Smooth muscle cell (in vitro differentiated cells): ENCODE results near the gene BPNT1. TPM values are rescaled to one million over a fixed set of nuclear protein-coding genes. Genes with fewer than 3 reads are reported as not detected.

Experiments used
- DNase-seq: peaks from one replicate; lab custom pipeline; 2025; ENCODE audit not compliant: unreplicated experiment; lab: John Stamatoyannopoulos, UW
- H2AFZ ChIP-seq: fragments of 200-600 bp; sonication (generic); 2 replicates; pipeline ENCODE4 v1.6.0; 2016; ENCODE audit warnings: antibody characterized with exemption, low read depth, mild to moderate bottlenecking
- H3F3A ChIP-seq: fragments of 200-600 bp; sonication (generic); 2 replicates; pipeline ENCODE4 v1.6.0; 2017; ENCODE audit warnings: antibody characterized with exemption, low read depth
- H3K27ac ChIP-seq: fragments of 200-600 bp; sonication (generic); 2 replicates; pipeline ENCODE4 v1.5.1; 2016; ENCODE audit warnings: low read depth, mild to moderate bottlenecking
- H3K27me3 ChIP-seq: fragments of 200-600 bp; sonication (generic); 2 replicates; pipeline ENCODE4 v1.6.1; 2016; ENCODE audit warnings: low read depth, mild to moderate bottlenecking
- H3K36me3 ChIP-seq: fragments of 200-600 bp; sonication (generic); 2 replicates; pipeline ENCODE4 v1.5.1; 2016; ENCODE audit warnings: low read depth
- H3K4me1 ChIP-seq: fragments of 200-600 bp; sonication (generic); 2 replicates; pipeline ENCODE4 v1.5.1; 2016; ENCODE audit warnings: low read depth
- H3K4me2 ChIP-seq: fragments of 200-600 bp; sonication (generic); 2 replicates; pipeline ENCODE4 v1.6.0; 2016; ENCODE audit warnings: mild to moderate bottlenecking
- H3K4me3 ChIP-seq: fragments of 200-600 bp; sonication (generic); 2 replicates; pipeline ENCODE4 v1.5.1; 2016; ENCODE audit warnings: mild to moderate bottlenecking
- H3K79me2 ChIP-seq: fragments of 200-600 bp; sonication (generic); 2 replicates; pipeline ENCODE4 v1.6.0; 2016; ENCODE audit warnings: low read depth, mild to moderate bottlenecking
- H3K9ac ChIP-seq: fragments of 200-600 bp; sonication (generic); 2 replicates; pipeline ENCODE4 v1.6.0; 2016; ENCODE audit warnings: low read depth
- H3K9me3 ChIP-seq: fragments of 200-600 bp; sonication (generic); replicated peaks from 2 replicates; pipeline ENCODE4 v1.5.1; 2016; ENCODE audit warnings: low read depth
- H4K20me1 ChIP-seq: fragments of 200-600 bp; sonication (generic); 2 replicates; pipeline ENCODE4 v1.6.0; 2016; ENCODE audit warnings: low read depth
- CTCF ChIP-seq: fragments of 200-600 bp; sonication (generic); IDR thresholded peaks from 2 replicates; pipeline ENCODE4 v1.5.1; 2017; ENCODE audit warnings: borderline replicate concordance, mild to moderate bottlenecking, antibody characterized with exemption; ENCODE audit not compliant: insufficient read depth, poor library complexity, severe bottlenecking
- WGBS: methylation state at CpG from one replicate; pipeline ENCODE4 v1.1.7; 2016; ENCODE audit warnings: low lambda C conversion rate; 5-methylcytosine and 5-hydroxymethylcytosine counted together
- polyA plus RNA-seq: library from polyadenylated mRNA; unstranded; fragments of >200 nt; fragmentation: Nextera tagmentation; extraction: Ambion mirVana; gene quantifications from 2 replicates; pipeline ENCODE4 v1.2.1, GENCODE V29; 2016
- total RNA-seq: library from RNA; depleted of rRNA; stranded (reverse); fragments of >200 nt; gene quantifications from 2 replicates; pipeline ENCODE4 v1.2.3, GENCODE V29; 2014

The BPNT1 gene
- total and polyA plus RNA-seq, 2 experiments from 2014 or later = 10.1 to 16.3 TPM

GRCh38 chr1:220031287-220031686, 58.3 kb downstream of the BPNT1 start:
- no peaks in the 10 kb centered on the region for H3K27me3 ChIP-seq
- peaks cover 24% of the 10 kb centered on the region for H4K20me1 ChIP-seq
- H3K4me3 ChIP-seq = no peak overlapping the region
- H3K4me1 ChIP-seq = no peaks in the 10 kb centered on the region
- H2AFZ ChIP-seq = no peak overlapping the region
- H3K9me3 ChIP-seq = no peaks in the 10 kb centered on the region
- DNase-seq = no peak
- H3K27ac ChIP-seq = no peak overlapping the region
- no peak for TF ChIP-seq CTCF
- peaks cover 19% of the 10 kb centered on the region for H3K36me3 ChIP-seq
- 94% methylated on average over 2 of the region's 2 CpGs for WGBS
- H3K79me2 ChIP-seq = peaks cover 8% of the 10 kb centered on the region
- no peaks in the 10 kb centered on the region for H3F3A ChIP-seq
- H3K9ac ChIP-seq = no peak overlapping the region
- no peak overlapping the region for H3K4me2 ChIP-seq

GRCh38 chr1:220028346-220028895, 61.2 kb downstream of the BPNT1 start:
- Histone ChIP-seq H3K4me1 (no peaks in the 10 kb centered on the region), H3K9ac (no peak overlapping the region), H2AFZ (no peak overlapping the region), H3F3A (no peaks in the 10 kb centered on the region), H3K4me3 (no peak overlapping the region), H3K4me2 (no peak overlapping the region), H3K36me3 (peaks cover 41% of the 10 kb centered on the region), H3K27me3 (no peaks in the 10 kb centered on the region), H3K79me2 (no peaks in the 10 kb centered on the region), H4K20me1 (peaks cover under 1% of the 10 kb centered on the region), H3K9me3 (no peaks in the 10 kb centered on the region), H3K27ac (no peak overlapping the region)
- no peak for TF ChIP-seq CTCF
- 91% methylated on average over 4 of the region's 4 CpGs for WGBS
- no peak for DNase-seq

- Histone ChIP-seq H3K4me2 (no peak overlapping the region), H3K9me3 (no peaks in the 10 kb centered on the region), H3K27ac (no peak overlapping the region), H2AFZ (no peak overlapping the region), H3K4me1 (no peaks in the 10 kb centered on the region), H4K20me1 (peaks cover 8% of the 10 kb centered on the region), H3F3A (no peaks in the 10 kb centered on the region), H3K27me3 (no peaks in the 10 kb centered on the region), H3K79me2 (no peaks in the 10 kb centered on the region), H3K9ac (no peak overlapping the region), H3K36me3 (peaks cover 34% of the 10 kb centered on the region), H3K4me3 (no peak overlapping the region)
- DNase-seq = no peak
- TF ChIP-seq CTCF = no peak
Observed at GRCh38 chr1:220019071-220019470, 70.5 kb downstream of the BPNT1 start.

GRCh38 chr1:220013497-220013896, 76.1 kb downstream of the BPNT1 start:
- Histone ChIP-seq H3F3A (no peaks in the 10 kb centered on the region), H3K36me3 (peaks cover 17% of the 10 kb centered on the region), H3K4me1 (no peaks in the 10 kb centered on the region), H3K27me3 (no peaks in the 10 kb centered on the region), H2AFZ (no peak overlapping the region), H4K20me1 (no peaks in the 10 kb centered on the region), H3K9ac (no peak overlapping the region), H3K4me2 (no peak overlapping the region), H3K79me2 (no peaks in the 10 kb centered on the region), H3K4me3 (no peak overlapping the region), H3K27ac (no peak overlapping the region), H3K9me3 (no peaks in the 10 kb centered on the region)
- DNase-seq = no peak
- 71% methylated on average over 3 of the region's 3 CpGs for WGBS
- no peak for TF ChIP-seq CTCF
